Placental epithelial cell (primary cell): ENCODE data around the gene OTOR. TPM values are rescaled to one million over a fixed set of nuclear protein-coding genes. Genes with fewer than 3 reads are reported as not detected.

ENCODE experiments used
- total RNA-seq: library from RNA; depleted of rRNA; stranded (reverse); fragments of >200 nt; gene quantifications from 2 replicates; pipeline ENCODE4 v1.2.3, GENCODE V29; 2012

OTOR gene
- total RNA-seq: not detected in 2 replicates

GRCh38 chr20:16748308-16748900 lies at the start of gene OTOR:
OTOR (plus strand) TSS chr20:16748358; CDS start chr20:16748402, 44 bp downstream.

DNA sequence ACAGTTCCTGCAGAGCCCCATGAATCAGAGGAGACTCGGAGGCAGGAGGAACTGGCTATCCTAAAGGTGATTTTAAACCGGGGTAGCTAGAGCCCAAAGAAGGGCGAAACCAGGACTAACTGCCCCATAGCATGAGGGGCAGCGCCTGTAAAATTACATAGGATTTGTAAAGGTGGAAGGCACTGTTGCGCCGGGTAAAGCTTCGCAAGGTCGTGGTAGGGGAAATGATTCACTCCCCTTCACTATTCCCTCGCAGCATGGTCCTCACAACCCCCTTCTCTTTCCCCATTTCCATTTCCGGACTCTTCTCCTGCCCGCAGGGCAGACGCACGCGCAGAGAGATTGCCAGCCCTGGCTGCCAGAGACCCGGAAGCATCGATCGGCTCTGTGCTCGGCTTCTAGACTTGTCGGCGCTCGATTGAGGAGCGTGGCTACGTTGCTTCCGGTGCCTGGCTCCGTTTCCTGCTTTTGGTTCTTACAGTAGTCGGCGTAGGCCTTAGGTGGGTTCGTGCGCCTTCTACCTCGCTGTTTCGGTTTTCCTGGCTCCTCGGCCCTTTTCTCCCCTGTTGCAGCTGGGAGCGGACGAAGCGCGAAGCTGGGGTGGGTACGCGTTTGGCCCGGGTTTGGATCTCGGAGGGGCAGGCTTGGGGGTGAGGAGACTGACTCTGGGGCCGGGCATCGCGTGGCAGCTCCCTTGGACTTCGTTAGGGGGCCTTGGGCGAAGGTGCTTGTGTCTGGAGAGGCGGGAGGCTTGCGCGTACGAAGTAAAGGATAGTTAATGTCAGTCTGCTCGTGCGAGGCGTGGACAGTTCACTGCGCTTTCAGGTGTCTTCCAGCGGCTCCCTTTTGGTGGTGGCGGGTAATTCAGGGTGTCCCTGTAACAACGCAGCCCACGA lies 18.3 kb upstream of the OTOR start, which contains the start of gene SNRPB2:
SNRPB2 (plus strand) TSS at position 462 of the 896 bp plus-strand sequence. CDS start 1,677 bp downstream, outside the sequence.

Other genes starting within 250 kb of the OTOR start
- 8.6 and 10.3 TPM in 2 replicates for gene KIF16B, start 174.9 kb upstream of the OTOR start, total RNA-seq
- 36.5 and 49.5 TPM in 2 replicates for gene SNRPB2, start 18.3 kb upstream of the OTOR start, total RNA-seq